ENCODE measurements around the gene USHBP1.

DNA sequence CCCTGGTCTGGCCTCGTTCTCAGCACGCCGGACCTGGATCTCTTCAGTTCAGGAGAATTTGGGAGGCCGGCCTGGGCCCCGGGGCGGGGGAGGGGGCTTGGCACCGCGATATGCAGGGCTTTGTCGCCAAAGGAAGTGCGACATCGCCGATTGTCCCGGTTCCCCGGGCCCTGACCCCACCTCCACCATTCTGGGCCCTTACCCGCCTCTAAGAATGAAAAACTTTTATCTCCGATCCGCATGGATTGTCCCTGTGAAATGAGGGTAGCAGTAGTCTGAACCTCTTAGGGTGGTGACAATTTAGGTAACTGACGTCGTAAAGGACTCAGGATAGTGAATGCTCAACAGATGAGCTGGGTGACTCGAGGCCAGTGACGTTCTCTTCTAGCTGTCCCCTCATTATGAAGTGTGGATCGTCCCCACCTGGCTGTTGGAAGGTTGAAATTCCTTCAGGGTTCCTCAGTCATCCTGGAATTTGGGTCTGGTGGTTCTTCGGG lies 45.5 kb upstream of the USHBP1 start:
- TF ChIP-seq, protein P1, sequence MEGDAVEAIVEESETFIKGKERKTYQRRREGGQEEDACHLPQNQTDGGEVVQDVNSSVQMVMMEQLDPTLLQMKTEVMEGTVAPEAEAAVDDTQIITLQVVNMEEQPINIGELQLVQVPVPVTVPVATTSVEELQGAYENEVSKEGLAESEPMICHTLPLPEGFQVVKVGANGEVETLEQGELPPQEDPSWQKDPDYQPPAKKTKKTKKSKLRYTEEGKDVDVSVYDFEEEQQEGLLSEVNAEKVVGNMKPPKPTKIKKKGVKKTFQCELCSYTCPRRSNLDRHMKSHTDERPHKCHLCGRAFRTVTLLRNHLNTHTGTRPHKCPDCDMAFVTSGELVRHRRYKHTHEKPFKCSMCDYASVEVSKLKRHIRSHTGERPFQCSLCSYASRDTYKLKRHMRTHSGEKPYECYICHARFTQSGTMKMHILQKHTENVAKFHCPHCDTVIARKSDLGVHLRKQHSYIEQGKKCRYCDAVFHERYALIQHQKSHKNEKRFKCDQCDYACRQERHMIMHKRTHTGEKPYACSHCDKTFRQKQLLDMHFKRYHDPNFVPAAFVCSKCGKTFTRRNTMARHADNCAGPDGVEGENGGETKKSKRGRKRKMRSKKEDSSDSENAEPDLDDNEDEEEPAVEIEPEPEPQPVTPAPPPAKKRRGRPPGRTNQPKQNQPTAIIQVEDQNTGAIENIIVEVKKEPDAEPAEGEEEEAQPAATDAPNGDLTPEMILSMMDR (IDR thresholded peaks at IDR 0.05; ENCODE audit: insufficient read depth, low read length, poor library complexity, severe bottlenecking), result no peak
- TF ChIP-seq EZH2phosphoT487 (conservative IDR thresholded peaks at IDR 0.05; ENCODE audit: low read length), result no peak
